GM18508 (cell line): ENCODE measurements around the gene SMIM14.
A peak's percentile ranks its signal among the peaks of the same experiment; 100 is the strongest.
"Not testable (repeated sequence)": the region's sequence is repeated elsewhere in the genome, so short reads cannot be mapped to it uniquely, and the experiment has no call there.

Experiments
- ATAC-seq: cut with Tn5 transposase; IDR thresholded peaks from one replicate; pipeline ENCODE4 v1.9.1; 2021; ENCODE audit warnings: moderate number of reproducible peaks; ENCODE audit not compliant: insufficient read depth, unreplicated experiment

SMIM14 gene

DNA sequence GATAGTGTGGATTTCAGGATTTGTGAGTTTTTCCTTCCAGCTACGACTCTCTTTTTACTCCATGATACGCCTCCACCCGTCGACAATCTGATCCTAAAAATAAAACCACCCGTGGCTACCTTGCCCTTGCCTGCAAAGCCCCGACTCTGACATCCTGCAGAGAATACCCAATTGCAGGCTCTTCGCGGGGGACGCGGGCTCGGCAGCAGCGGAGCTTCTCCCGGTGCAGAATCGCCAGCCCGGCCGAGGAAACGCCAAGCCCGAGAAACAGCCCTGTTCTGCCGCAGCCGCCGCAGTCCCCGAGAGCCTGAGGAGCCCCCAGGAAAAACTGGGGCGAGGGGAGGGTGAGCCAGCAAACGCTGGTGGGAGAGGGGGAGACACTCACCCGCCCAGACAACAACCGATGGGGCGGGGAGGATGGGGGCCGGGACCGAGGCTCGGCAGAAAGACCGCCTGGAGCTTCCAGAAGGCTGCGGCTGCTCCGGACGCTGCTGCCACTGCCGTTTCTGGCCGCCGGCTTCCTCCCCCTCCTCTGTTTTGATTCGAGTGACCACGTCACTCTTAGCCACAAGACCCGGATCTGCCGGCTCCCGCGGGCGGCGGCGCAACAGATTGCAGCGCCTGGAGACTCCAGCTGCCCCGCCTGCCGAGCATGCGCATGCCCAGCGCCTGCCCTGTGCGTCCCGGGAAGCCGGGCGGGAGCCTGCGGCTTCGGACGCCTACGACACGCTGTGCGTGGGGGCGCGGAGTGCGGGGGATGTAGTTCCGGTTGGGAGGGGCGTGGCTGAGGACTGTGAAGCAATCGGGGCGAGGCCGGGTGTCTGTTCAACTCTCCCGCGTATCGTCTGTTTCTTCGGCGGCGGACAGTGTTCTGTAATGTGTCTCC, at the start of gene SMIM14:
SMIM14 (minus strand) TSS at position 512 of the 886 bp plus-strand sequence. CDS start 33,720 bp downstream, outside the sequence.
- peak; percentile 42 for ATAC-seq

DNA sequence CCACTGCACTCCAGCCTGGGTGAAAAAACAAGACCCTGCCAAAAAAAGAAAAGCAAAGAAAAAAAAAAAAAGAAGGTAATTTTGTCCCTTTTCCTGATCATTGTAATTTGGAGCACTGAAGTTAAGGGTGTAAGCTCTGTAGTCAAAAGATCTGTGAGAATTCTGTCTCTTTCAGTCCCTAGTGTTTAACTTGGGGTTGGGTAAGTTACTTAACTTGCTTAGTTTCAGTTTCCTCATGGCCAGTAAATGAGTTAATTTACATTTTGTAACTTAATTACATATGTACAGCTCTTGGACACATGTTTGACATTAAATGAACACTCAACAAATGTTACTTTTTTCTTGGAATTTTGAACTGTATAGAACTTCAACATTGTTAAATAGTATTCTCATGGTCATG, 48.3 kb upstream of the SMIM14 start:
- ATAC-seq, result no peak

DNA sequence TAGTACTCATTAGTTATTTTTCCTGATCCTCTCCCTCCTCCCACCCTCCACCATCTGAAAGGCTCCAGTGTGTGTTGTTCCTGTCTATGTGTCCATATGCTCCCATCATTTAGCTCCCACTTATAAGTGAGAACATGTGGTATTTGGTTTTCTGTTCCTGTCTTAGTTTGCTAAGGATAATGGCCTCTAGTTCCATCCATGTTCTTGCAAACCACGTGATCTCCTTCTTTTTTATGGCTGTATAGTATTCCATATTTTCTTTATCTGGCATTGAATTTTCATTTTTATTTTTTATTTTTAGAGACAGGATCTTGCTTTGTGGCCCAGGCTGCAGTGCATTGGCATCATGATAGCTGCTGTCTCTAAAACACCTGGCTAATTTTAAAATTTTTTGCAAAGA, 47.3 kb upstream of the SMIM14 start:
- ATAC-seq, result no peak

DNA sequence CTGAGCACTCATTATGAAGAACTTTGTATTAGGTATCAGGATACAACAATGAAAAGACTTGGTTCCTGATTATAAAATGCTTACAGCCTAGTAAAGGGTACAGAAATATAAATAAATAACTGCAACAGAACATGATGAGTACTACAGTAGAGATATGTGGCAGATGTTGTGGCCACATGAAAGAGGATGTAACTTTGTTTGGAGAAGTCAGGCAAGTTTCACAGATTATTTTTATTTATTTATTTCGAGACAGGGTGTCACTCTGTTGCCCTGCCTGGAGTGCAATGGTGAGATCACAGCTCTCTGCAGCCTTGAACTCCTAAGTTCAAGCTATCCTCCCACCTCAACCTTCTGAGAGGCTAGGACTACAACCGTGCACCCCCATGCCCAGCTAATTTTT, 43.5 kb upstream of the SMIM14 start:
- ATAC-seq, result no peak

DNA sequence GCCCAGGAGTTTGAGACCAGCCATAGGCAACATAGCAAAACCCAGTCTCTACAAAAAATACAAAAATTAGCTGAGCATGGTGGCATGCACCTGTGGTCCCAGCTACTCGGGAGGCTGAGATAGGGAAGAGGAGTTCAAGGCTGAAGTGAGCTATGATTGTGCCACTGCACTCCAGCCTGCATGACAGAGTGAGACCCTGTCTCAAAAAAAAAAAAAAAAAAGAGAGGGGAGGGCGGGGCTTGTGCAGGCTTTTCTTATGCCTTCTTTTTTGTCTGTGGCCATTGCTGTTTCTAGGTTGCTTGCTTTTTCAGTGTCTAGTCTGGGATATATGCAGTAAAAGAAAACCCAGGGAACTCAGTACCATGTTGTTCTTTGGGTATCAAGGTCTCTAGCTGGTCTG, 42.3 kb upstream of the SMIM14 start:
- not testable (repeated sequence) for ATAC-seq

DNA sequence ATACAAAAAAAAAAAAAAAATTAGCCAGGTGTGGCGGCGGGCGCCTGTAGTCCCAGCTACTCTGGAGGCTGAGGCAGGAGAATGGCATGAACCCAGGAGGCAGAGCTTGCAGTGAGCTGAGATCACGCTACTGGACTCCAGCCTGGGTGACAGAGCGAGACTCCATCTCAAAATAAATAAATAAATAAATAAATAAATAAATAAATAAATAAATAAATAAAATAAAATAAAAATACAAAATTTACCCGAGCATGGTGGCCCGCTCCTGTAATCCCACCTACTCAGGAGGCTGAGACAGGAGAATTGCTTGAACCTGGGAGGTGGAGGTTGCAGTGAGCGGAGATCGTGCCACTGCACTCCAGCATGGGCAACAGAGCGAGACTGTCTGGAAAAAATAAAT, 37.0 kb upstream of the SMIM14 start:
- ATAC-seq, result not testable (repeated sequence)

DNA sequence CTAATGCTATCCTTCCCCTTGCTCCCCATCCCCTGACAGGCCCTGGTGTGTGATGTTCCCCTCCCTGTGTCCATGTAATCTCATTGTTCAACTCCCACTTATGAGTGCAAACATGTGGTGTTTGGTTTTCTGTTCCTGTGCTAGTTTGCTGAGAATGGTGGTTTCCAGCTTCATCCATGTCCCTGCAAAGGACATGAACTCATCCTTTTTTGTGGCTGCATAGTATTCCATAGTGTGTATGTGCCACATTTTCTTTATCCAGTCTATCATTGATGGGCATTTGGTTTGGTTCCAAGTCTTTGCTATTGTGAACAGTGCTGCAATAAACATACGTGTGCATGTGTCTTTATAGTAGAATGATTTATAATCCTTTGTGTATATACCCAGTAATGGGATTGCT, 31.6 kb upstream of the SMIM14 start:
- ATAC-seq, result not testable (repeated sequence)

DNA sequence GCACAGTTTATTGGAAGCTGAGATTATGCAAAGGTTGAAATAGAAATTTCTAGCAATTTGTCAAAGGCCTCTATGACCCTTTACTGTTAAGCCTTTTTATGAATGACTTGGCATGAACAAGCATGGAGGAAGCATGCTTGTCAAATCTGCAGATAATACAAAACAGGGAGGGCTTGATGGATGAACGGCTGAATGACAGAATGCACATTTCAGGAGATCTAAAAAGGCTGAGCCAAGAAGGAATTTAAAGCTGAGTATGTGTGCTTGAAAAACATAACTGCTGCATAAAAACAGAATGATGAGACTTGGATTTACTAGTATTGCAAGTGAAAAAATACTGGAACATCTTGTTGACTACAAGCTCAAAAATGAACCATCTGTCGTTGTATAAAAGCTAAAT, 30.2 kb upstream of the SMIM14 start:
- no peak for ATAC-seq

DNA sequence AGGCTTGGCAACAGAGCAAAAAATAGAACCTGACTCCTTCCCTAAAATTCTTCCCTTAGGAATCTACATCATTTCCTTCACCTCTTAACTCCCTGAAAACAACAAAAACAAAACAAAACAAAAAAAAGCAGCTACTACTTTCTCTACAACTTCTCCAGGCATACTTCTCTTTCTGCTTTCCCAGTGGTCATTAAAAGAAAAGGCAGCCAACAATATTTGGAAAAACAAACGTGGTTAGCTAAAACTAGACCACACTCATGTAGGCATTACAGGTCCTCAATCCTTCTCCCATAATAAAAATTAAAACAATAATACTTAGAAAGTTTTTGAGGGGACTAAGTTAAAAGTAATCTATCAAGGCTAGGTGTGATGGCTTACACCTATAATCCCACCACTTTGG, 29.0 kb upstream of the SMIM14 start:
- ATAC-seq, result no peak

DNA sequence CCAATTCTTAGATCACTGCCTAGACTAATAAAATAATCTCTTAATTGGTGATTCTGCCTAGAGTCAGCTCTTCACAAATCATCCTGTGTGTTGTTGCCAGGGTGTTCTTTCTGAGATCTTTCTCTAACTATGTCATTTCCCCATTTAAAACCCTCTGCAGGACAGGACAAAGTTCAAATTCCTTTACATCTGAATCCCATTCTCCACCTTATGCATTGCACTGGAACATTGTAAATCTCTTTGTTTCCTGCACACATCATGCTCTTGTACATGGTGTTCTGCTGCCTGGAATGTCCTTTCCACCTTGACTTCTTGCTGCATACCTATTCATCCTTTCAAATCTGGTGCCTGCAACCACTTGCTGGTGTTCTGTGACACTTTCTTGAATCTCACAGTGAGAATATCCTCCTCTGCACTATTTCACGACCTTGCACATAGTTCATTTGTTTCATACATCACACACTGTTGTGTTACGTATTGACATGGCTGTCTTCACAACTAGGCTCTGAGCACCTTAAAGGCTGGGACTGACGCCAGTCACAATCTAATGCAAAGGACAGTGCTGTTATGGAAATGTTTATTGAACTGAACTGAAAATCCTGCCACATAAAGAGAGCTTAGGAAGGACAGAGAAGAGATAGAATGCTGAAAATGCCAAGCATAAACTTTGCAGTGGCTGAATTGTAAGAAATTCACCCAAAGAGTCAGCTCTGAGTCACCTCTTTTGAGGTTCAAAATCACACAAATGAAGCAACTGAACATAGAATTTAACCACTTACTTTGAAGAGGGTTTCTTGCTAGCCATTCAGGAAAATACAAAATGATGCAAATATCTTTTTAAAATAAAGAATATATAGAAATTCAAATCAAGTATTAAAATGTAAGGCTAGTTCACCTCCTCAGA, 26.4 kb upstream of the SMIM14 start:
- no peak for ATAC-seq

DNA sequence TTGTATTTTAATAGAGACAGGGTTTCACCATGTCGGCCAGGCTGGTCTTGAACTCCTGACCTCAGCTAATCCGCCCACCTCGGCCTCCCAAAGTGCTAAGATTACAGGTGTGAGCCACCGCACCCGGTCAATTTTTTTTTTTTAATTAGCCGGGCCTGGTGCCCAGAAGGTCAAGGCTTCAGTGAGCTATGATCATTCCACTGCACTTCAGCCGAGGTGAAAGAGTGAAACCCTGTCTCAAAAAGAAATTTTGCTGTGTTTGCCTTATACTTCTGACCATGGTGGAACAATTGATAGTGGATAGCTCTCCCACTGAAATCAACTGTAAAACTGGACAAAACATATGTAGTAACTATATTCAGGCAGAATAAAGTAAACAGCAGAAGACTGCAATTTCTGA, 24.0 kb upstream of the SMIM14 start:
- ATAC-seq, result no peak

DNA sequence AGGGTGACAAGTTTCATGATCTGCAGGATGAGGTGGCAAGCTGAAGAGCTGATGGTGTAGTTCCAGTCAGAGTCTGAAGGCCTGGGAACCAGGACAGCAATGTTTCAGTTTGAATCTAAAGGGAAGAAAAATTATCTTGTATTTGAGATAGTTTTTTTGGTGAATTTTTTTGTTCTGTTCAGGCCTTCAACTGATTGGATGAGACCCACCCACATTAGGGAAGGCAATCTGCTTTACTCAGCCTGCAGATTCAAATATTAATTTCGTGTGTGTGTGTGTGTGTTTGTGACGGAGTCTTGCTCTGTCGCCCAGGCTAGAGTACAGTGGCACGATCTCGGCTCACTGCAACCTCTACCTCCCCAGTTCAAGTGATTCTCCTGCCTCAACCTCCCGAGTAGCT, 22.1 kb upstream of the SMIM14 start:
- ATAC-seq, result no peak

DNA sequence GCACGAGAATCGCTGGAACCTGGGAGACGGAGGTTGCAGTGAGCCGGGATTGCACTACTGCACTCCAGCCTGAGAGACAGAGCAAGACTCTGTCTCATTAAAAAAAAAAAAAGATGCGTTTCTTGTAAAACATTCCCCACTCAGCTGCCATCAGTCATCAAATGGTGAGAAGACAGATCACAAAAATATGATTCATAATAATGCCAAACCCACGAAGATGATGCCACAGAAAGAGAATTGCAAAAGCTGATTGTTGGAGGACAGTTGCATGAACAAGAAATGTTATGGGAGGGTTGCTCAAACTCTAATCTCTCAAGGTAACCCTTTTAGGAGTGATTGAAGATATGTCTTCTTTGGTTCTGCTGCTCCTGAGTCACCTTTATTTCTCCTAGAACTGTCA, 21.4 kb upstream of the SMIM14 start:
- no peak for ATAC-seq

DNA sequence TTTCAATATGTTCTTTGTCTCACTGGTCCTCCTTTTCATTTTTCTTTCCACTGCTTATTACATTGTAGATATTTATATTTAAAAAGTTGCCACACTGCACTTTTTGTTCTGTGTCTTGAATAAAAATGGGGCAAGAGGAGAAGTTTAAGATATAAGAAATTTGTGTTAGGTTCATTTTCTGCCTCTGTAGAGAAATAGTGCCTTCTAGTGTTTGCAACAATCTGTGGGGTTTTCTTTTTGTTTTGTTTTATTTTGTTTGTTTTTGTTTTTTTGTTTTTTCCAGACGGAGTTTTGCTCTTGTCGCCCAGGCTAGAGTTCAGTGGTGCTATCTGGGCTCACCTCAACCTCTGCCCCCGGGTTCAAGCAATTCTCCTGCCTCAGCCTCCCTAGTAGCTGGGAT, 20.1 kb upstream of the SMIM14 start:
- no peak for ATAC-seq

DNA sequence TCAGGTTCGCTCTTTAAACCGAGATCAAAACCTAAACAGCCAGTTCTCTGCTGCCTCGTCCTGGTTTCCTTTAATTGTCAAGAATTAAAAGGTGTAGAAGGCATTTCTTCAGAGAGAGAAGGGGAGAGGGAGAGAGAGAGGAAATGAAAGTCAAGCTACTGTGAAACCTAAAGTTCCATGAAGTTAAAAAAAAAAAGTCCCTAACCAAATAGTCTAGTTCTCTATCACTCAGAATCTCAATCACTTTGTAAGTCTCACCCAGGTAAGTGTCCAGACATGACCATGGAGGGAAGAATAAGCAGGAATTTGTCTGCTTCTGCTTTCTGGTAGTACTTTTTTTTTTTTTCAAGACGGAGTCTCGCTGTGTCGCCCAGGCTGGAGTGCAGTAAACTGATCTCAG, 18.8 kb upstream of the SMIM14 start:
- ATAC-seq, result peak; percentile 61

DNA sequence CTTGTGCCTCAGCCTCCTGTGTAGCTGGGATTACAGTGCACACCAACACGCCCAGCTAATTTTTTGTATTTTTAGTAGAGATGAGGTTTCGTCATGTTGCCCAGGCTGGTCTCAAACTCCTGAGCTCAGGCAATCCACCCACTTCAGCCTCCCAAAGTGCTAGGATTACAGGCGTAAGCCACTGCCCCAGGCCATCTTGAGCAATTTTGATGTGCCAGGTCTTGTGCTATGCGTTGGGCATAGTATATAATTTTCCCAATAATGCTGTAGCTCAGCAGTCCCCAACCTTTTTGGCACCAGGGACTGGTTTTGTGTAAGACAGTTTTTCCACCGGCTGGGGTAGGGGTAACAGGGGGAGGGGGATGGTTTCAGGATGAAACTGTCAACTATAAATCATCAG, 18.0 kb upstream of the SMIM14 start:
- ATAC-seq, result not testable (repeated sequence)

DNA sequence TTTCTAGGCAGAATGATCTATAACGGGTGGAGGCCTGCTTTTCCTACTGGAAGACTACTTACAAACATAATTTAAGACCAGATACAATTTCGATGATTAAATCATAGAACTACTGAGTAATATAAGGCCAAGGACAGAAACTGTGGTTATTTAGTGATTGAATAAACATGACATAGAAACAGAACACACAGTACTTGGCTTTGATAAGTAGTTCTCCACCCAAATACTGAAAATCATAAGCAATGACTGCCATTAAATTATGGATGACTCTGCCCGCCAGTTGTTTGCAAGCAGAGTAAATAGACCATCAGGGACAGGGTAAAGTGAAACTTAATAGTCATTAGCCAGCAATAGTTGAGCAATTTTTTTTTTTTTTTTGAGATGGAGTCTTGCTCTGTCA, 17.2 kb upstream of the SMIM14 start:
- ATAC-seq, result no peak

DNA sequence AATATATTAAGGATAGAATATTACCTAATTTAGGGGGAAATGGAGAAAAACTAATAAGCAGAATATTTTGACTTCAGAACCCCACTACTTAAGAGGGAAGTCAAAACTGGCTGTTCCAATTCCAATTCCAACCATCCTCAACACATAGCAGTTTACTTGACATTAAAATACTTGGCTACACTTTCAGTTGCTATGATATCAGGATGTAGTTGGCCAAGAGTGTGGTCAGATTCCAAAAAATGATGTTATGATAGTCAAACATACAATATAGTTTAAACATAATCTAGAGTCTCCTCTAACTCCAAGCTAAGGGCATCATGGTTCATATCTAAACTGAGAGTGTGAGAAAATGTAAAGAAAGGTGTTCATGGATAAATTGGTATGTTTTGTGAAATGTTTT, 16.5 kb upstream of the SMIM14 start:
- ATAC-seq, result no peak

DNA sequence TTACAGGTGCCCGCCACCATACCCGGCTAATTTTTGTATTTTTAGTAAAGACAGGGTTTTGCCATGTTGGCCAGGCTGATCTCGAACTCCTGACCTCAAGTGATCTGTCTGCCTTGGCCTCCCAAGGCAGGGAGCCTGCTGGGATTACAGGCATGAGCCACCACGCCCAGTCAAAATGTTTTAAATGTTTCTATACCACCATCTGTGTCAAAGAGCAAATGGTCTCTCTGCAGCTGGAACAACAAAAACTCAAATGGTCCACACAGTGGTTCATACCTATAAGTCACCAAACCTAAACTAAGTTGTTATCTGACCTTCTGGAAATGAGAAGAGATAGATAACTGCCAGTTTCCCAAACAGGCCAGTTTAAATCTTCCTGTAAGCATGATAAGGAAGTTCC, 12.9 kb upstream of the SMIM14 start:
- ATAC-seq, result not testable (repeated sequence)

DNA sequence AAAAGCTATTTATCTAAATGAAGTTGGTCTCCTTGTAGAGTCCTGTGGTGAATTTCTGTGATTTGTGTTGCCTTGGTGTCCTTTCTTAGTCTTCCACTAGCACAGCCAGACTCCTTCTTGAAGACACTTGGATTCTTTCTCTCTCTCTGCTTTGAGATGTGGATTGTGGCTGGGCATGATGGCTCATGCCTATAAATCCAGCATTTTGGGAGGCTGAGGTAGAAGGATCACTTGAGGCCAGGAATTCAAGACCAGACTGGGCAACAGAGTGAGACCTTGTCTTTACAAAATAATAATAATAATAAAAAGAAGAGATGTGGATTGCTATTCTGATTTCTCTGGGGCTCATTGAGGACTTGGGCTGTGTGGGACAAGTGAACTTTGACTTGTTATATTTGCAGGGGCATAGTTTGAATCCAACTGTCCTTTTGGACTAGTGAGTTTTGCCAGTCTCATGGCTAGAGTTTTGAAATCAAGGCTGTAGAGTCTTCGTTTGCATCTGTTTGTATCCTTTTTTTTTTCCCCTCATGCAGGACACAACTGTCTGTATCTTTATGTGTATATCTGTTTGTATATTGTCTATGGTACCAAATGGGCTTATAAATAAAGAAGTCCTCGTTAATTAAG, 11.1 kb upstream of the SMIM14 start:
- no peak for ATAC-seq
